ACHN (cell line): Measurements from ENCODE around the gene TMEM212.
"Not testable (repeated sequence)": the region's sequence is repeated elsewhere in the genome, so short reads cannot be mapped to it uniquely, and the experiment has no call there.

ENCODE experiments used
- DNase-seq: peaks from one replicate; pipeline ENCODE4 v3.0.0-alpha.2; 2015
- in situ Hi-C: cut with HindIII; loops from 2 replicates; pipeline ENCODE4 v1.10.0; 2017; ENCODE audit warnings: low sequenced_read_pairs, low pct_ligation_motif_present, low pct_unique_long_range_greater_than_20kb

Gene TMEM212

DNA sequence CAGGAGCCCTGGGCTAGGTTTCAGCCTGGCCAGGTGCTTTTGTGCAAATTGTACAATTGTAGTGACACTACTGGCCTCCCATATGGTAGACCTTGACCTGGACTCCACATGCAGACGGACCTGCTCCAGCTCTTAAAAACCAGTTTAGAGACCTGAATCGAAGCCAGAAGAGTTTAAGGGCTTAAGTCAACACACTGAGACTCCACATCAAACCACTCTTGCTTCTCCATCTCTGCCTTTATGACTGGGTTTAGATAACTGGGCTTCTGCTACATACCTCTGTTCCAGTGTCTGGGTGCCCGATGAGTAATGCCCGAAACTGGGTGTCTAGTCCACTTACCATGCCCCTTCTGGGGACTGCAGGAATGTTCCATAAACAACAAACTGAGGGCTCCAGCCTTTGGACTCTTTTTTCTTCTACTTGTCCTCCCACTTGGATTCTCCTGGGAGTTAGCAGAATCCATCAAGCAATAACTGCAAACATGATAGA, 32.8 kb downstream of the TMEM212 start:
- peak; percentile 50 for DNase-seq
- in situ Hi-C loops, result no loop called here

GRCh38 chr3:171876680-171877147, 33.6 kb downstream of the TMEM212 start:
- in situ Hi-C loops, result no loop called here
- DNase-seq, result peak; percentile 40

DNA sequence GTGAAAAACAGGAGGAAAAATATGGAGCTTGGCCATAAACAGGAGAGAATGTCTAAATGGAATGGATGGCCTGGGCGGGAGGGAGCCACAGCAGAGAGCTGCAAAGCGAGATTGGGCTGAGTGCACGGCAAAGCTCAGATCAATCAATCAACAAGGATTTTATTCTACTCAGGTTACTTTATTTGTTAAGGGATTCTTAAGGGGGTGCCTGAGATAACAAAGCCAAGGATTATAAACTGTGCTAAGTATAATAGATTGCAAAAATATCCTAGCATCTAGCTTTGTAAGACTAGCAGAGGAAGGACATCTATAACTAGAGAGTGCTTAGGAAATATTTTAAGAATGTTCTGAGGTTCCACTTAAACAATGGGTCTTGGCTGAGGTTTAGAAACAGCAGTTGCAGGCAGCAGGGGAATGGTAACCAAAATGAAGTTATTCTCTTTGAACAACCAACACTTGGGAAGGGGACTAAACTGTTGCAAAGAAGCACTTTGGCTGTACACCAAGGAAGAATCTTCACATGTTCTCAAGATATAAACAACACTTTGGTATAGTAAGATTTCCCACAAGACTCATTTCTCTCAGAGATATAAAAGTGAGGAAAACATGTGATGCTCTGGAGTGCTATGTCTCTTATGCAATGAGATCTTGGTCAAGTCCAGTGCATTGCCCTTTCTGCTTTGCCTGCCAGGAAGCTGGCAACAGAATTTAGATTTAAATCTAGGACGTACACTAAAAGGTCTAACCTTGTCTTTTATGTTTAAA, 35.5 kb downstream of the TMEM212 start:
- DNase-seq, result no peak
- in situ Hi-C loops, result no loop called here

- in situ Hi-C loops, result no loop called here
- DNase-seq, result no peak
Measured at GRCh38 chr3:171879472-171879871, 36.3 kb downstream of the TMEM212 start.

DNA sequence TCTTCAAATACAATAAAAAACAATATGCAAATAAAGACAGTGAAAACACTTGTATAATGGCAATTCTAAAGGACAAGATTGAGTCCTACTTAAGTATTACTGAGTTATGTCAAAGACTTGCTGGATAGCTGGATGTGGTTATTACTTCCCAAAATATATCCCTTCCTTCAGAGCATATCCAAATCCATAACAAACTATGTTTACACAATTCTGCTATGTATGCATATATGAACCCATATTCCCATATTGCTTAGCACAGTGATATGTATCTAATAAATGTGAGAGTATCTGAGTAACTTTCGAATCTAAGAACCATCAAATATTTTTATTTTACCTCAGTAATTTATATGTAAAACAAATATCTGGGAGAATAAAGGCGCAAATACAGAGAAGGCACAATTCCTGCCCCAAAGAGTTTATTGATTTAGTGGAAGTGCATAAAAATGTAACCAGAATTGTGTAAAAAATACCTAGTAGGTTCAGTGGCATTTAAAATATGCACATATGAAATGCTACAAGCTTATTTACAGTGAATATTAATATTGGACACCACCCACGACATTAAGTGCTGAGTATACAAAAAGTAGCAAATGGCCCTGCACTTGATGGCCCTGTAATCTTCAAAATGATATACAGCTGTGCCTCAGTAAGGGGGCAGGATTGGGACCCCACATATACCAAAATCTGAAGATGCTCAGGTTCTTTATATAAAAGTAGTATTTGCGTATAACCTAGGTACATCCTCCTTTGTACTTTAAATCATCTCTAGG, 37.1 kb downstream of the TMEM212 start:
- no peak for DNase-seq
- in situ Hi-C loops, result no loop called here

DNA sequence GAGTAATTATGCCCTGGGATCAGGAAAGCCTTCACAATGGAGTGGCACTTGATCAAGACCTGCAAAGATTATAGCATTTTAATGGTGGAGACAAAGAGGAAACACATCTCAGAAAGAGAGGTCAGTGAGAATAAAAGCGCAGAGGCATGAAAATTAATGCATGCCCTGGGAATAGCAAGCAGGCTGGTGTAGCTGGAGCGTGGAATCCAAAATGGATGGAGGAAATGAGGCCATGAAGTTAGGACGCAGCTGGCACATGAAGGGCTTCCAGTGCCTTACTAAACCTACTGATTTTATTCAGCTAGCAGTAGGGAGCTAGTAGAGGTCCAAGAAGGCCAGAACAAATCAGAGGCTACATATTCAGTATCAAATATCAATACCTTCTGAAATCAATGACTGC, 38.1 kb downstream of the TMEM212 start:
- no peak for DNase-seq
- in situ Hi-C loops, result no loop called here

DNA sequence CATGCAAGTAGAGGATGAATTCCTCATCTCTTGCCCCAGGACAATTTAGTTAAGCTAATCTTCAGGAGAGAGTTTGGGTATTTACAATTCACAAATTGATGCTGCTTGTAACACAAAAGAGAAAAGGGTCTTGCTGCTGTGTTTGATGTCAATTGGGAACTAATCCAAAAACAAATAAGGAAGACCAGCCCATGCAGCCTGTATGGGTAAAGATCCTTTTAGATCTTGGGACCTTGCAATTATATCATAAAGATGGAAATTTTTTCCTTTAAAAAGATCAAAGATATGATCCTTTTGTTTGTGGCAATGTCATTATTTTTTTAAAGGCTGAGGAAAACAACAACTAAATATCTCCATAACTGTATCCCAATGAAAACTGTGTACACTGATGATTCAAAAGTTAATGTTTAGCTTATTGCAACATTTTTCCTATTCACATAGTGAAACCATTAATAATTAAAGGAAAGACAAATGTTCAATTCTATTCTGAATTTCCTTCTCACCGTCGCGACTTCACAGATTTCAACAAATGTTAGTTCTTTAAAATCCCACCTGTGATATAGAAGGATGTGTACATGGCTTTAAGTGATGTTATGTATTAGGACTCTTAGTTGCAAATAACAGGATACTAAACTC, 40.2 kb downstream of the TMEM212 start:
- in situ Hi-C loops, result no loop called here
- DNase-seq, result peak; percentile 77

DNA sequence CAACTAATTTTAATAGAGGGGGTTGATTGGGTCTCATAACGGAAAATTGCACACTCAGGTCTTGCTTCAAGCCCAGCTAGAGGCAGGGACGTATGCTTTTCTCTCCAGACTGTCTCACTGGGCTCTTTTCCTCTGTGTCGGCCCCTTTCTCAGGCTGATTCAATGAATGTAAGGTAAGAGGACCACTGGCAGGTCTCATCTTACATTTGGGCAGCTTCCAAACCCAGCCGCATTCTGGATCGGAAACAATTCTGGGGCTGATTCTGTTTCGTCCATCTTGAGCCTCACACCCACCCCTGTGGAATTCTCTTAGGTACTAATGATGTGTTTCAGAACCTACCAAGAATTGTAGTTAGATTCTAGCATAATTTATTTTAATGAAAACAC, 40.7 kb downstream of the TMEM212 start:
- in situ Hi-C loops, result no loop called here
- peak; percentile 33 for DNase-seq

GRCh38 chr3:171888466-171888865, 45.3 kb downstream of the TMEM212 start:
- DNase-seq, result no peak
- in situ Hi-C loops, result no loop called here

DNA sequence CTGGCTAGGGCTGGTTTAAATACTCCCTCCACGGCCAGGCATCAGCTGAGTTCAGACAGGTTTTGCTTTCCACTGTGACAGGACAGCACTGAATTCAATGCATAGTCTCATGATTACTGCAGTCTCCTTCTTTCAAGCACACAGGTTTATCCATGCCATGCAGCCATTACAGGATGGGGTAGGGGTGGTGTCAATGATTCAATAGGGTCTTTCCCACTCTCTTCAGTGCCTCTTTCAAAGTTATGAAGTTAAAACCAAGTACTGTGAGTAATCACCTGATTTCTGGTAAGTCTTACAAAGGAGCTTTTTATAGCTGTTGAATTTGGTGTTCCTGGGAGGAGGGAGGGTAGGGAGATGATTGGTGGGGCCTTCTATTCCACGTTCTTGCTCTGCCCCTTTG, 47.2 kb downstream of the TMEM212 start:
- DNase-seq, result no peak
- in situ Hi-C loops, result no loop called here

GRCh38 chr3:171892457-171892856, 49.3 kb downstream of the TMEM212 start:
- DNase-seq, result no peak
- in situ Hi-C loops, result no loop called here

- DNase-seq, result no peak
- in situ Hi-C loops, result no loop called here
Measured at GRCh38 chr3:171895291-171895690, 52.1 kb downstream of the TMEM212 start.

GRCh38 chr3:171895900-171896299, 52.8 kb downstream of the TMEM212 start:
- DNase-seq, result no peak
- in situ Hi-C loops, result no loop called here

GRCh38 chr3:171896316-171896715, 53.2 kb downstream of the TMEM212 start:
- DNase-seq, result no peak
- in situ Hi-C loops, result no loop called here

GRCh38 chr3:171898192-171898591, 55.0 kb downstream of the TMEM212 start:
- in situ Hi-C loops, result no loop called here

GRCh38 chr3:171900446-171900845, 57.3 kb downstream of the TMEM212 start:
- in situ Hi-C loops, result no loop called here
- no peak for DNase-seq

More at GRCh38 chr3:171898192-171898591, 55.0 kb downstream of the TMEM212 start:
- DNase-seq, result no peak

DNA sequence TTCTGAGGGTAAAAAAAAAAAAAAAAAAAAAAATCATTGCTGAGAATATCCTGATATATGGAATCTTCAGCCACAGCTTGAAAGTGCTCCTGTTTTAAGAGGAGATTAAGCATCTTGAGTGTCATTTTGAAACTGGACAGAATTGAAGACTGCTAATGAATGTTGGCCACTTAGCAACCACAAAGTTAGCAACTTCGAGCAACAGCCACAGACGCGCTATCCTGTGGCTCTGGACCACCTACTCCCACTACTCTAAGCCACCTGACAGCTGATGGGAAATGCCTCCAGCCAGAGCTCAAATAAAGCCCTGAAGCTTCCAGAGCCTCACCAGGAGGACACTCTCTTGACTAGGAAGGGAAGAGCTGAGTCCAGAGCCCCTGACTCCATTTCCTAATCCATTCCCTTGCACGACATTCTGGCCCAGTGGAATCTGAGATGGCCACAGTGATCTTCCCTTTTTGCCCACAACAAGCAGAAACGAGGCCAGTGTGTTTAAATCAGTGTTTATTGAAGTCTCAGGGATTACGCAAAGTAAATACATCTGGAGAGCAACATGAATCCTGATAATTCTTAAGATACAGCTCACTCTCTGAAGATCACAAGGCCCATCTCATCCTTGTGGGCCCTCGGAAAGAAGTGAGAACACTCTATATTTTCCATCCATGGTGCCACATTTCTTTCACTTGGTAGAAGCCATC, 58.6 kb downstream of the TMEM212 start:
- no peak for DNase-seq
- in situ Hi-C loops, result no loop called here

DNA sequence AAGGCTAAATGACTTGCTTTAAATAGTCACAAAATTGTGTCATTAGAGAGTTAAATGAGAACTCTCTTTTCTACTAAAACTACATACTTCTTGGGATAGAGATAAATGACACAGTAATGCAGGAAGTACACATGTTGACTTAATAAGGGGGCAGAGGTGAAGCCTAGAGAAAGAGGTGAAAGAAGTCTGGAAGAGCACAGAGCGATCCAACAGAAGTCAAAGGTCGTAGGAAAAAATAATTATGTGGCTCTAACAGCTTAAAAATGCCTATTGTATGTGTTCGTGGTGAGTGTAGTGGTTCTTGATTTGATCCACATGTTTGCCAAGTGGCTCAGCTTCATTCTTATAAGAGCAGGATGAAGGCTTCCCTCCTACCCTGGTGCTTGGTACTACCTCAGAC, 61.7 kb downstream of the TMEM212 start:
- in situ Hi-C loops, result no loop called here

DNA sequence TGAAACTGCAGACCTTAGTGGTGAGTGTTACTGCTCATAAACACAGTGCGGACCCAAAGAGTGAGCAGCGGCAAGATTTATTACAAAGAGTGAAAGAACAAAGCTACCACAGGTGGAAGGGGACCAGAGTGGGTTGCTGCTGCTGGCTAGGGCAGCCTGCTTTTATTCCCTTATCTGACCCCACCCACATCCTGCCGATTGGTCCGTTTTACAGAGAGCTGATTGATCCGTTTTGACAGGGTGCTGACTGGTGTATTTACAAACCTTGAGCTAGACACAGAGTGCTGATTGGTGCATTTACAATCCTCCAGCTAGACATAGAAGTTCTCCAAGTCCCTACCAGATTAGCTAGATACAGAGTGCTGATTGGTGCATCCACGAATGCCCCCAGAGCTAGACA, 63.4 kb downstream of the TMEM212 start:
- DNase-seq, in situ Hi-C loops: not testable (repeated sequence)

More for the DNA sequence above, 61.7 kb downstream of the TMEM212 start:
- DNase-seq, result no peak
